Heart right ventricle (tissue), 16 donors: ENCODE measurements around the gene C16orf78. TPM values are rescaled to one million over a fixed set of nuclear protein-coding genes. Genes with fewer than 3 reads are reported as not detected.

Experiments used
- ATAC-seq, 8 donors: fragments of 200-7000 bp; cut with Tn5 transposase; one replicate each; pipeline ENCODE4 v1.9.1; 2020; ENCODE audit warnings: mild to moderate bottlenecking in 8 of 8, moderate library complexity in 8 of 8, moderate number of reproducible peaks in 1 of 8
- DNase-seq, 2 donors: peaks; one replicate each; pipeline ENCODE4 v3.0.0-alpha.2; 2020
- H3K27ac ChIP-seq, 10 donors: fragments of 200-600 bp; sonication (generic) in 2 of 10; one replicate each; pipeline versions ENCODE4 v1.5.0 to v1.8.0; 2020 to 2022; ENCODE audit warnings: mild to moderate bottlenecking in 3 of 10
- H3K27me3 ChIP-seq, 7 donors: fragments of 200-600 bp; one replicate each; pipeline ENCODE4 v1.8.0; 2021 to 2022; ENCODE audit warnings: mild to moderate bottlenecking in 2 of 7
- H3K36me3 ChIP-seq, 9 donors: fragments of 200-600 bp; sonication (generic) in 1 of 9; one replicate each; pipeline versions ENCODE4 v1.5.0 to v1.8.0; 2020 to 2022; ENCODE audit warnings: mild to moderate bottlenecking in 2 of 9
- H3K4me1 ChIP-seq, 9 donors: fragments of 200-600 bp; sonication (generic) in 1 of 9; one replicate each; pipeline versions ENCODE4 v1.5.0 to v1.8.0; 2020 to 2022; ENCODE audit warnings: mild to moderate bottlenecking in 4 of 9
- H3K4me3 ChIP-seq, 10 donors: fragments of 200-600 bp; sonication (generic) in 2 of 10; one replicate each; pipeline versions ENCODE4 v1.5.0 to v1.8.0; 2020 to 2022; ENCODE audit warnings: mild to moderate bottlenecking in 7 of 10, moderate library complexity in 2 of 10
- H3K9me3 ChIP-seq, 11 donors: fragments of 200-600 bp in 10 of 11; sonication (generic) in 2 of 11; one replicate each; pipeline versions ENCODE4 v1.5.0 to v1.8.0; 2013 to 2022; ENCODE audit warnings: mild to moderate bottlenecking in 2 of 11, control low read depth in 1 of 11, moderate library complexity in 1 of 11
- WGBS, 2 donors: extraction: QIAGEN DNeasy Blood & Tissue Kit; methylation state at CpG; one replicate each; pipeline ENCODE4 v1.1.7; 2013; ENCODE audit warnings: inconsistent platforms in 1 of 2; 5-methylcytosine and 5-hydroxymethylcytosine counted together
- intact Hi-C, 10 donors: fragments of 100-400 bp; cut with DNase I; formaldehyde crosslinking; loops; one replicate each; pipeline versions ENCODE4 v1.11.1 to v1.14.2; 2022
- polyA plus RNA-seq, 2 donors: library from polyadenylated mRNA; stranded (reverse); fragments of 200-250 nt; gene quantifications; one replicate each; pipeline ENCODE4 v1.2.3, GENCODE V29; 2013
- total RNA-seq, 10 donors: library from RNA; stranded (reverse); fragmentation: NEBNext Ultra II Directional in 3 of 10; extraction: Animal tissue kit (Norgen Biotek cat#: 25700) in 3 of 10; gene quantifications; one replicate each; pipeline versions ENCODE4 v1.2.1 to v1.2.4, GENCODE V29; 2021 to 2023
- TF ChIP-seq, protein P1 (sequence below), 9 donors: fragments of 200-600 bp; sonication (generic) in 2 of 9; IDR thresholded peaks; one replicate each; pipeline versions ENCODE4 v1.5.0 to v1.8.0; 2021 to 2022; ENCODE audit warnings: antibody characterized with exemption in 9 of 9, mild to moderate bottlenecking in 5 of 9, moderate library complexity in 1 of 9
- donor health status: Arrhythmogenic right ventricular cardiomyopathy.
- donor health status: ischemic (EF 13 %, LVEDD 7.1; RV severe dilation, severe dysfunction).
- donor health status: healthy with polysubstance abuse.
- donor health status: DM: no; HTN: yes; CAD: no.
- donor health status: DM: no; HTN: no; CAD: no.
- donor health status: ischemic (EF 25% LVEDD 6.9; RV normal size, moderate dysfunction).
- donor health status: ischemic (EF 25% LVEDD 5.7; RV mildly dilated, moderate dysfunction).
- donor health status: healthy.
- donor health status: DM: yes; HTN: yes; CAD: no.
- donor health status: Ischemic cardiomyopathy.
- donor health status: ischemic (EF 35%, LVEDD 5.7; RV mildly dilated, moderate dysfunction).
- donor health status: nonischemic (EF 11% LVEDD 7.7; RV severe dilation, severe dysfunction).
- donor health status: DM: yes; HTN: yes; CAD: no.
- donor health status: PGD.
- donor health status: ischemic (EF 29% LVEDD 5.4; RV normal size, mild dysfunction).
- donor health status: nonischemic (EF 23%, LVEDD 6.1; RV moderate dilation, normal function).

C16orf78 gene
- total and polyA plus RNA-seq, 12 donors: not detected

DNA sequence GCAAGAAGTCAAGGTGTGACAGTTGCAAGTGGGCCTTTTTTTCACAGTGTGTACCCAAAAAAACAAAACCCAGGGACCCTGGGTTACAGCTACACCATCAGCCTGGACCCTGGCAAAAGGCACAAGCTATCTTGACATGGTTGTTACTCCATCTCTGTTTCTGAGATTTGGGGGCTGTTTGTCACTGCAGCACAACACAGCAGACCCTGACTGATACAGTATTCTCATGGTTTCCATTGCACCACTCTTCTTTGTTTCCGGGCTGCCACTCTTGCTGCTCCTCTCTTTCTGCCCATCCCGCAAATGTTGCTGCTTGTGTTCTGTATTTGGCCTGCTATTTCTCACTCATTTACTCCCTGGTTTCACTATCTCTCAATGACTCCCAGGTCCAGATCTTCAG, 55.2 kb downstream of the C16orf78 start:
- intact Hi-C loops: no loop called here
- H3K36me3 ChIP-seq: no peaks in the 10 kb centered on the region
- no peak for DNase-seq
- peaks cover 0 to 4% (median 0%) of the 10 kb centered on the region in 7 donors for H3K27me3 ChIP-seq
- no peak overlapping the region for H3K27ac ChIP-seq
- no peak for ATAC-seq
- no peak overlapping the region for H3K4me3 ChIP-seq
- H3K9me3 ChIP-seq: peaks cover 0 to 9% (median 0%) of the 10 kb centered on the region in 11 donors
- TF ChIP-seq, protein P1, sequence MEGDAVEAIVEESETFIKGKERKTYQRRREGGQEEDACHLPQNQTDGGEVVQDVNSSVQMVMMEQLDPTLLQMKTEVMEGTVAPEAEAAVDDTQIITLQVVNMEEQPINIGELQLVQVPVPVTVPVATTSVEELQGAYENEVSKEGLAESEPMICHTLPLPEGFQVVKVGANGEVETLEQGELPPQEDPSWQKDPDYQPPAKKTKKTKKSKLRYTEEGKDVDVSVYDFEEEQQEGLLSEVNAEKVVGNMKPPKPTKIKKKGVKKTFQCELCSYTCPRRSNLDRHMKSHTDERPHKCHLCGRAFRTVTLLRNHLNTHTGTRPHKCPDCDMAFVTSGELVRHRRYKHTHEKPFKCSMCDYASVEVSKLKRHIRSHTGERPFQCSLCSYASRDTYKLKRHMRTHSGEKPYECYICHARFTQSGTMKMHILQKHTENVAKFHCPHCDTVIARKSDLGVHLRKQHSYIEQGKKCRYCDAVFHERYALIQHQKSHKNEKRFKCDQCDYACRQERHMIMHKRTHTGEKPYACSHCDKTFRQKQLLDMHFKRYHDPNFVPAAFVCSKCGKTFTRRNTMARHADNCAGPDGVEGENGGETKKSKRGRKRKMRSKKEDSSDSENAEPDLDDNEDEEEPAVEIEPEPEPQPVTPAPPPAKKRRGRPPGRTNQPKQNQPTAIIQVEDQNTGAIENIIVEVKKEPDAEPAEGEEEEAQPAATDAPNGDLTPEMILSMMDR (IDR thresholded peaks at IDR 0.05): no peak
- H3K4me1 ChIP-seq: no peaks in the 10 kb centered on the region
- 96 to 97% methylated on average over 2 of the region's 2 CpGs for WGBS, 2 donors

DNA sequence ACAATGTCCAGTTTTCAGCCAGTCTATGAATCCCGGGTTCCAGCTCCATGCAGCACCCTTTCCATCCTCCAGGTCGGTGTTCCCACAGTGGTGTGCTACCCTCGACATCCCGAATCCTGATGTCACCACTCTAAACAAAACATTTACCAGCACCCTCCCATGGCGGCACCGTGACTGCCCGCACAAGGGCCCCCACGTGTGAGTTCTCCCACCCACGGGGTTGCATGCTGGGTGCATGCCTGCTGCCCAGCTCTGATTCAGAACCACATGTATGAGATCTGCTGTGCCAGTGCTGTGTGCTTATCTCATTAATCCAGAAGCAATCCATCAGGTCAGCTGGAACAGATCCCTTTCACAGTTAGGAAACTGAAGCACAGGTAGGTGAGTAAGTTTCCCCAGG, 57.4 kb downstream of the C16orf78 start:
- Histone ChIP-seq H3K4me1 (no peaks in the 10 kb centered on the region), H3K36me3 (no peaks in the 10 kb centered on the region), H3K27me3 (peaks cover 0 to 5% (median 0%) of the 10 kb centered on the region in 7 donors), H3K4me3 (no peak overlapping the region), H3K27ac (no peak overlapping the region), H3K9me3 (peaks cover 0 to 9% (median 0%) of the 10 kb centered on the region in 11 donors)
- DNase-seq (no peak), ATAC-seq (no peak)
- intact Hi-C loops: no loop called here
- 84 to 85% methylated on average over 9 of the region's 9 CpGs for WGBS, 2 donors
- TF ChIP-seq, protein P1 (IDR thresholded peaks at IDR 0.05): no peak

DNA sequence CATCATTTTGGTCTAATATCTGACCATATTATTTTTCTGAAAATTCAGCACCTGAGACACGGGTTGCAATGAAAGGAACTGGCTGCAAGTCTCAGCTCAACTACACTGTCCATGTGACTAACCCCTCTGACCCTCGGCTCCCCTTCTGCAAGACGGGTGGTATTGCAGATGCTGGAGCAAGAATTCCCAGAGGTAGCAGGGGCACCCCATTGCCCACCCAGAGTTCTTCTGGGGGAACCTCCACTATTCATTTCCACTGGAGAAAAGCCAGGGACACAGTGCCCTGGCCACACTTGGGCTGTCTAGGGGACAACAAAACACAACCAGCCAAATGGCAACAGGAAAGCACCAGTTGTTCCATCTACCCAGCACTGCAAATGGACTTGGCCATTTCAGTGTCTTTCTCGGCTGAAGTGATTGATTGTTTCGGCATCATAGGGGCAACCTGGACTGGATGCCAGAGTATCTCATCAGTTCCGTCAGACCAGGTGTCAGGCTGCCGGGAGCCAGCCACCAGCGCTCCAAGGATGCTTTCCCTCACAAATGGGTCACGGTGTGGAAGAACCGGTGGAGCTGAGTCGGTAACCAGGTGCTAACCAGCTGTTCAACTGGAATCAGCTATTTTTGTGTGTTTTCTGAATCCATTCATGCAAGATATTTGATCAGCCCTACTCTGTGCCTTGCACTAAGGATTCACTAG, 58.1 kb downstream of the C16orf78 start:
- peaks cover 0 to 9% (median 0%) of the 10 kb centered on the region in 11 donors for H3K9me3 ChIP-seq
- H3K27me3 ChIP-seq: peaks cover 0 to 5% (median 0%) of the 10 kb centered on the region in 7 donors
- intact Hi-C loops: no loop called here
- TF ChIP-seq, protein P1 (IDR thresholded peaks at IDR 0.05): no peak
- no peak overlapping the region for H3K4me3 ChIP-seq
- H3K27ac ChIP-seq: no peak overlapping the region
- no peak for ATAC-seq
- 80 to 81% methylated on average over 11 of the region's 11 CpGs for WGBS, 2 donors
- H3K36me3 ChIP-seq: no peaks in the 10 kb centered on the region
- no peak for DNase-seq
- no peaks in the 10 kb centered on the region for H3K4me1 ChIP-seq

DNA sequence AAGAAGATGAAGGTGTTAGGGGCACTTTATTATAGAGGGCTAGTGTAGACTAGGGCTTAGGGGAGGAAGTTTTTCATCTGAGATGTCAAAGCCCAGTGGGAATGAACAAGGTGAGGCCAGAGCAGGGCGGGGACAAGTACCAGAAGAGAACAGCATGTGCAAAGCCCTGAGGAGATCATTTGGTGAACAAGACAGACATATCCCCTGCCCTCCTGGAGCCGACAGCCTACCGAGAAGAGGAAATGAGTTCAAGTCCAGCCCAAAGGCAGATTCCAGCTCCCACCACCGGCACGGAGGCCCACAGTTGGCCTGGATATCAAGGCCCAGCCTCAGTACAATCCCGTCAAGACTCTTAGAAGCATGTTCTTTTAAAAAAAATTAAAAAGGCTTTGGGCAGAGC, 61.1 kb downstream of the C16orf78 start:
- intact Hi-C loops: no loop called here
- DNase-seq (no peak), ATAC-seq (no peak)
- Histone ChIP-seq H3K27me3 (peaks cover 0 to 5% (median 3%) of the 10 kb centered on the region in 7 donors), H3K4me3 (no peak overlapping the region), H3K36me3 (no peaks in the 10 kb centered on the region), H3K4me1 (peaks cover 0 to 13% (median 3%) of the 10 kb centered on the region in 9 donors), H3K9me3 (no peaks in the 10 kb centered on the region), H3K27ac (no peak overlapping the region)
- TF ChIP-seq, protein P1 (IDR thresholded peaks at IDR 0.05): no peak
- 96 to 97% methylated on average over 6 of the region's 6 CpGs for WGBS, 2 donors
